Central memory CD8-positive, alpha-beta T cell (primary cell): Measurements from ENCODE around the gene CNTF.

ENCODE experiments used
- ATAC-seq: fragments of 150-1000 bp; cut with Tn5 transposase; replicated peaks from 2 replicates; pipeline ENCODE4 v1.10.0; 2022; ENCODE audit warnings: mild to moderate bottlenecking, moderate FRiP score, moderate number of reproducible peaks; ENCODE audit not compliant: poor library complexity, severe bottlenecking; ENCODE audit errors: extremely low read depth
- DNase-seq, 2 donors: peaks; one replicate each; pipeline ENCODE4 v3.0.0; 2021; ENCODE audit warnings: low spot score in 2 of 2
- H3K27ac Mint-ChIP-seq: one replicate; pipeline ENCODE4 v1.8.0; 2022; ENCODE audit warnings: low read depth, mild to moderate bottlenecking, moderate library complexity, mixed read lengths
- H3K27me3 Mint-ChIP-seq: one replicate; pipeline ENCODE4 v1.8.0; 2022; ENCODE audit warnings: mixed read lengths
- H3K36me3 Mint-ChIP-seq: one replicate; pipeline ENCODE4 v1.8.0; 2022; ENCODE audit warnings: mild to moderate bottlenecking, moderate library complexity, mixed read lengths; ENCODE audit not compliant: insufficient read depth
- H3K4me1 Mint-ChIP-seq: one replicate; pipeline ENCODE4 v1.8.0; 2022; ENCODE audit warnings: mixed read lengths
- H3K4me3 Mint-ChIP-seq: one replicate; pipeline ENCODE4 v1.8.0; 2022; ENCODE audit warnings: mild to moderate bottlenecking, moderate library complexity, mixed read lengths
- H3K9me3 Mint-ChIP-seq: one replicate; pipeline ENCODE4 v1.8.0; 2022; ENCODE audit warnings: mixed read lengths

The CNTF gene

GRCh38 chr11:58616594-58616993 is 5.9 kb upstream of the CNTF start:
- no peak overlapping the region for H3K4me3 Mint-ChIP-seq
- no peaks in the 10 kb centered on the region for H3K4me1 Mint-ChIP-seq
- DNase-seq: no peak
- no peak for ATAC-seq
- no peak overlapping the region for H3K27ac Mint-ChIP-seq
- H3K36me3 Mint-ChIP-seq: peaks cover 75% of the 10 kb centered on the region
- no peaks in the 10 kb centered on the region for H3K9me3 Mint-ChIP-seq
- H3K27me3 Mint-ChIP-seq: no peaks in the 10 kb centered on the region

GRCh38 chr11:58617976-58618557 is 4.4 kb upstream of the CNTF start:
- no peak overlapping the region for H3K4me3 Mint-ChIP-seq
- no peaks in the 10 kb centered on the region for H3K27me3 Mint-ChIP-seq
- no peaks in the 10 kb centered on the region for H3K4me1 Mint-ChIP-seq
- ATAC-seq (no peak), DNase-seq (no peak)
- H3K27ac Mint-ChIP-seq: peak overlapping the region; percentile 41
- peaks cover 67% of the 10 kb centered on the region for H3K36me3 Mint-ChIP-seq
- no peaks in the 10 kb centered on the region for H3K9me3 Mint-ChIP-seq

- H3K4me3 Mint-ChIP-seq: no peak overlapping the region
- DNase-seq: no peak
- H3K27me3 Mint-ChIP-seq: no peaks in the 10 kb centered on the region
- H3K36me3 Mint-ChIP-seq: peaks cover 49% of the 10 kb centered on the region
- H3K4me1 Mint-ChIP-seq: no peaks in the 10 kb centered on the region
- no peak for ATAC-seq
- no peak overlapping the region for H3K27ac Mint-ChIP-seq
- H3K9me3 Mint-ChIP-seq: no peaks in the 10 kb centered on the region
These were observed 741 bp upstream of the CNTF start for GRCh38 chr11:58621586-58622262.

GRCh38 chr11:58625086-58625485 is 2.6 kb downstream of the CNTF start:
- no peaks in the 10 kb centered on the region for H3K9me3 Mint-ChIP-seq
- no peak for DNase-seq
- H3K27me3 Mint-ChIP-seq: no peaks in the 10 kb centered on the region
- no peak overlapping the region for H3K27ac Mint-ChIP-seq
- H3K4me3 Mint-ChIP-seq: no peak overlapping the region
- H3K36me3 Mint-ChIP-seq: peaks cover 20% of the 10 kb centered on the region
- ATAC-seq: no peak
- peaks cover 4% of the 10 kb centered on the region for H3K4me1 Mint-ChIP-seq

- H3K4me3 Mint-ChIP-seq: no peak overlapping the region
- peaks cover 4% of the 10 kb centered on the region for H3K4me1 Mint-ChIP-seq
- no peaks in the 10 kb centered on the region for H3K27me3 Mint-ChIP-seq
- H3K36me3 Mint-ChIP-seq: peaks cover 16% of the 10 kb centered on the region
- no peaks in the 10 kb centered on the region for H3K9me3 Mint-ChIP-seq
- no peak overlapping the region for H3K27ac Mint-ChIP-seq
- DNase-seq: no peak
- no peak for ATAC-seq
These were observed 3.5 kb downstream of the CNTF start for GRCh38 chr11:58625826-58626460.

- Mint-ChIP-seq H3K9me3 (no peaks in the 10 kb centered on the region), H3K4me3 (no peak overlapping the region), H3K27ac (no peak overlapping the region), H3K27me3 (no peaks in the 10 kb centered on the region), H3K4me1 (peaks cover 4% of the 10 kb centered on the region), H3K36me3 (peaks cover 13% of the 10 kb centered on the region)
- DNase-seq: no peak
- ATAC-seq: no peak
These were observed 4.5 kb downstream of the CNTF start for GRCh38 chr11:58626934-58627483.

GRCh38 chr11:58628446-58628845 is 6.0 kb downstream of the CNTF start:
- peak overlapping the region; percentile 17 for H3K27ac Mint-ChIP-seq
- H3K4me3 Mint-ChIP-seq: no peak overlapping the region
- H3K9me3 Mint-ChIP-seq: no peaks in the 10 kb centered on the region
- H3K36me3 Mint-ChIP-seq: peaks cover 10% of the 10 kb centered on the region
- peaks cover 4% of the 10 kb centered on the region for H3K4me1 Mint-ChIP-seq
- ATAC-seq (no peak), DNase-seq (no peak)
- no peaks in the 10 kb centered on the region for H3K27me3 Mint-ChIP-seq

GRCh38 chr11:58629857-58630256 is 7.4 kb downstream of the CNTF start:
- H3K4me3 Mint-ChIP-seq: no peak overlapping the region
- ATAC-seq: no peak
- peaks cover 4% of the 10 kb centered on the region for H3K4me1 Mint-ChIP-seq
- no peak for DNase-seq
- H3K9me3 Mint-ChIP-seq: no peaks in the 10 kb centered on the region
- no peaks in the 10 kb centered on the region for H3K27me3 Mint-ChIP-seq
- H3K27ac Mint-ChIP-seq: no peak overlapping the region
- peaks cover 5% of the 10 kb centered on the region for H3K36me3 Mint-ChIP-seq

- no peak for ATAC-seq
- H3K4me1 Mint-ChIP-seq: peaks cover 4% of the 10 kb centered on the region
- no peak overlapping the region for H3K27ac Mint-ChIP-seq
- no peak overlapping the region for H3K4me3 Mint-ChIP-seq
- H3K9me3 Mint-ChIP-seq: no peaks in the 10 kb centered on the region
- no peaks in the 10 kb centered on the region for H3K27me3 Mint-ChIP-seq
- DNase-seq: no peak
- H3K36me3 Mint-ChIP-seq: peaks cover 4% of the 10 kb centered on the region
These were observed 8.9 kb downstream of the CNTF start for GRCh38 chr11:58631378-58631777.

- H3K27me3 Mint-ChIP-seq: no peaks in the 10 kb centered on the region
- no peaks in the 10 kb centered on the region for H3K9me3 Mint-ChIP-seq
- DNase-seq: no peak
- peaks cover 4% of the 10 kb centered on the region for H3K4me1 Mint-ChIP-seq
- H3K27ac Mint-ChIP-seq: no peak overlapping the region
- ATAC-seq: no peak
- H3K36me3 Mint-ChIP-seq: peaks cover 2% of the 10 kb centered on the region
- H3K4me3 Mint-ChIP-seq: no peak overlapping the region
These were observed 10.0 kb downstream of the CNTF start for GRCh38 chr11:58632510-58632909.

GRCh38 chr11:58636587-58636986 is 14.1 kb downstream of the CNTF start:
- Mint-ChIP-seq H3K4me1 (peaks cover 18% of the 10 kb centered on the region), H3K9me3 (no peaks in the 10 kb centered on the region), H3K36me3 (peaks cover 3% of the 10 kb centered on the region), H3K27ac (no peak overlapping the region), H3K27me3 (no peaks in the 10 kb centered on the region), H3K4me3 (no peak overlapping the region)
- DNase-seq: no peak
- no peak for ATAC-seq

- Mint-ChIP-seq H3K4me3 (no peak overlapping the region), H3K27ac (no peak overlapping the region), H3K27me3 (no peaks in the 10 kb centered on the region), H3K36me3 (peaks cover 3% of the 10 kb centered on the region), H3K4me1 (peaks cover 22% of the 10 kb centered on the region), H3K9me3 (no peaks in the 10 kb centered on the region)
- DNase-seq (no peak), ATAC-seq (no peak)
These were observed 14.9 kb downstream of the CNTF start for GRCh38 chr11:58637371-58637770.

- H3K27ac Mint-ChIP-seq: no peak overlapping the region
- H3K4me3 Mint-ChIP-seq: no peak overlapping the region
- DNase-seq: no peak
- ATAC-seq: no peak
- H3K36me3 Mint-ChIP-seq: peaks cover 3% of the 10 kb centered on the region
- H3K27me3 Mint-ChIP-seq: no peaks in the 10 kb centered on the region
- H3K9me3 Mint-ChIP-seq: no peaks in the 10 kb centered on the region
- H3K4me1 Mint-ChIP-seq: peaks cover 22% of the 10 kb centered on the region
These were observed 16.6 kb downstream of the CNTF start for GRCh38 chr11:58639103-58639502.
